ENCODE measurements around the gene AMOTL2.
A peak's percentile ranks its signal among the peaks of the same experiment; 100 is the strongest.

The AMOTL2 gene

DNA sequence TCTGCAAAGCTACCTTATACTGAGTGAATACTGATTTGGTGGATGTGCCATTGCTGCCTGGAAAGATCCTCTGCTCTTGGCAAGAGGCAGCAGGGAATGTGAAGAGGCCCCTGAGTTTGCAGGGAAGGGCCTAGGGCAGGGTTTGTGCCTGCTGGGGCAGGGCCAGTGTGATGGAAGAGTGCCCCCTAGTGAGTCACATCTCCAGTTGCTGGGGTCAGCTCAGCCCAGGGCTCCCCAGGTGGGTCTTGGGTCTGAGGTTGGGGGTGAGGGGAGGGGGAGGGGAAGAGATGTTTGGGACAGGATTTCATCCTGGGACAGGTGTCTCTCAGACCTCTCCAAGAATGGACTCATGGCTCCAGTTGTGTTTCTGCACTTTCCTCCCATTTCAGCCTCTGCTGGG is 4.1 kb upstream of the AMOTL2 start:
- DNase-seq, result peak; percentile 43

DNA sequence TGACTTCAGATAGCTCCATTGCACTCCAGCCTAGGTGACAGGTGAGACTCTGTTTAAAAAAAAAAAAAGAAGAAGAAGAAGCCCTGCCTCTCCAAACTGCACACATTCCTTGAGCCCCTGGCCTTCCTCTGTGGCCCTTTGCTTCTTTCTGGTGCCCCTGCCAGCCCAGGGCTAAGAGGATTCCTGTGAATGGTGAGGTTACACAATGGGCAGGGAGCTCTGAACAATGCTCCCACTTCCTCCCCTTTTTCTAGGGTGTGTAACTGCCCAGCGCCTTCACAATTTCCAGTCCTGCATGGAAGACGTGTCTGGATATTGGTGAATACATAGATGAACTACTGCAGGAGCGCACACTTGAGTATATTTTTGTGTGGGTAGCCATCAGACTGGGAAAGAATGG is 3.6 kb upstream of the AMOTL2 start:
- no peak for DNase-seq

DNA sequence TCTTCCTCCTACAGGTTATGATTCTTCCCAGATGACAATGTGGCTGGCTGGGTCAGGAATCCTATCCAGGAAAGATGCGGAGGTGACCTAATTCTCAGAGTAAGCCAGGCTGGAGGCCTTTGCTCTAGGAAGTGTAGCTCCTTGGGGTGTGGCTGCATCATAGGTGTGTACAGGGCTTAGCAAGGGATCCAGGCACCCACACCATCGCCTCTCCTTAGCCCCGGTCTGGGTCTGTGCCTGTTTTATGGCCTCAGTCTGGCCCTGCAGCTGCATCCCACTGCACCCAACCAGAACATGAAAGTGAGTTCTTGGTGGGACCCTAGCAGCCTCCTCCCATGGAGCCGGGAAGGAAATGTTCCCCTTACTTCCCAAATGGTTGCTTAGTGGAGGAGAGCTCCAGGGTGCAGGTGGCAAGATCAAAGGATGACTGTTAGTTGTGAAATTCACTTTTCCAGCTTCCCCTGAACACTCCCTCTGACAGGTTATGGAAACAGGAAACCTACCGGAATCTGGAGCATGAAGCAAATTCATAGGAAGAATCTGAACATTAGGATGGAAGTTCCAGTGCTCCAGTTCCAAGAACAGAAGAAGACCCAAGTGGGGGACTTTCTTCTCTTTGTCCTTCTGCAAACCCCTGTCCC is 2.7 kb upstream of the AMOTL2 start:
- DNase-seq, result no peak

DNA sequence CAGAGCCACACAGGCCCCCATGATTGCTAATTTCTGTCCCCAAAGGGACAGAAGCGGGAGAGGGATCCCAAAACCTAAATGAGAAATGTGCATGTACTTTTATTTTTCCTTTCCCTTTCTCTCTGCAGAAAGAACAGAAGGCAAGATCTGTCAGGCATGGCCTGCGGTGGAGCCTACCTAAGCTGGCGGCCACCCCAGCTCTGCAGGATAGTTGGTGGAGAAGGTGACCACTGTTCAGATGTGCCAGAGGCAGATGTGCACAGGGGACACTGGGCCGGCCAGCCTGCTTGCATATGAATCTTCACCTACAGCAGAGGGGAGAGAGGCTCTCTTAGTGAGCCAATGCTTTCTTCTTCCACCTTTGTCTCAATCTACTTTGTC is 2.1 kb upstream of the AMOTL2 start:
- DNase-seq, result no peak

DNA sequence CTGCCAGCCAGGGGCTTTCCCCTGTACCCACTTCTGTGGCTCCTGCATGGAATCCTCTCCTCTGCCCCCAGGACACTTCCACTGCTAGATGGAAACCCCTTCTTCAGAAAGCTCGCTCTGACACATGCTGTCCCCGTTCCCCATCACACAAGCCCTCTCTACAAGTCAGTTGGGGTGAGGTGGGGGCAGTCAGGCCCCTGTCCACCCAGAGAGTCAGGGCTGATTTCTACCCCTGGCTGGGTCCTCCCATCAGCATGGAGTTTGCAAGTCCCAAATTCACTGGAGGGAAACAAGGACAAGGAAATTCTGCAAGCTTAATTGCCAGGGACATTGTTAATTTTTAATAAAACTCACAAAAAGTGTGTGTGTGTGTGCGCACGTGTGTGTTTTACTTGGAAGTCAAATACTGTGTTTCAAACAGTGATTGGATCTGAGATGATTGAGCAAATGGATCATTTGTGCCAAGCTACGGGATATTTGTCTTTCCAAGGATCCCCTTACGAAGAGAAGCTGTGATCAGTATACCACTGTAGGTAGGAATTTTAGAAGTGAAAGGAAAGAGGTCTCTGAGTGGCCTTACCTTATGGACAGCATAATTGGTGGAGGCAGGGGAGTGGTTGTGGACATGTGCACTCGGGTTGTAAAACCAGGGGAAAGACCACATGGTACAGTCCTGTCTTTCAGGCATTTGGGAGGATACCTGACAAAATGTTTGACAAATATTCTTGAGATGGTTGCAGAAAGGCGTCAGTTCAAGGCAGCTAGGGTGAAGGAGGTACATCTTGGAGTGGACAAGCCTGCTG is 1.5 kb upstream of the AMOTL2 start:
- DNase-seq, result no peak

DNA sequence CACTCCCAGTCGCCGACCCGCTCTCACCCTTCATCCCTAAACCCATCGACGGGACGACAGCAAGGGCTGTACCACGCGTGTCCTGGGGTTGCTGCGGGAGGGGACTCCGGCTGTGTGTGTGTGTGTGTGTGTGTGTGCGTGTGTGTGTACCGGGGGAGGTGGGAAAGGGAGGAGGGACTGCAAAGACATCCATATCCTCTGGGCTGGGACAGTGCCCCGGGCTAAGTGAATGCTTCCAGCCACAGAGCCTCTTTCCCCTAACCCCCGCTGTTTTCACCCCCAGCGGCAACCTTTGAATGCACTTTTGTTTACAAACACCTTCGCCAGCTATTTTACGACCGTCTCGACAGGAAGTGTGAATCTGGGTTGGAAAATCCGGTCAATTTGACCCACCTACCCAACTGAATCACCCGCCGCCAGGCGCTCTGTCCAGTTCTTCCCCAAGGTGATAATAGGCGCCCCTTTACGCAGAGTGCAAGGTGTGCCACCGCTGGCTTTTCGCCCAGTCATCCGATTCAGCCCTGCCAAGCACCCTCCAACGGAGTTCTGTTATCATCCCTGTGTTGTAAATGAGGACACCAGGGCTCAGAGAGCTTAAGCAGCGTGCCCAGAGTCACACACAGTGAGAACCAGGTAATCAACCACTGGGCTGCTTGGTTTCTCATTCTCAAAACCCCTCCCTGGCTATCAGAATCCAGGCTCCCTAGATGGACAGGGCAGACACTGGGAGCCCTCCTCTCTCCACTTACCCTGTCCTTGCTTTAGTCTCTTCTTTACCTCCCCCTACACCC is 739 bp upstream of the AMOTL2 start:
- DNase-seq, result no peak

DNA sequence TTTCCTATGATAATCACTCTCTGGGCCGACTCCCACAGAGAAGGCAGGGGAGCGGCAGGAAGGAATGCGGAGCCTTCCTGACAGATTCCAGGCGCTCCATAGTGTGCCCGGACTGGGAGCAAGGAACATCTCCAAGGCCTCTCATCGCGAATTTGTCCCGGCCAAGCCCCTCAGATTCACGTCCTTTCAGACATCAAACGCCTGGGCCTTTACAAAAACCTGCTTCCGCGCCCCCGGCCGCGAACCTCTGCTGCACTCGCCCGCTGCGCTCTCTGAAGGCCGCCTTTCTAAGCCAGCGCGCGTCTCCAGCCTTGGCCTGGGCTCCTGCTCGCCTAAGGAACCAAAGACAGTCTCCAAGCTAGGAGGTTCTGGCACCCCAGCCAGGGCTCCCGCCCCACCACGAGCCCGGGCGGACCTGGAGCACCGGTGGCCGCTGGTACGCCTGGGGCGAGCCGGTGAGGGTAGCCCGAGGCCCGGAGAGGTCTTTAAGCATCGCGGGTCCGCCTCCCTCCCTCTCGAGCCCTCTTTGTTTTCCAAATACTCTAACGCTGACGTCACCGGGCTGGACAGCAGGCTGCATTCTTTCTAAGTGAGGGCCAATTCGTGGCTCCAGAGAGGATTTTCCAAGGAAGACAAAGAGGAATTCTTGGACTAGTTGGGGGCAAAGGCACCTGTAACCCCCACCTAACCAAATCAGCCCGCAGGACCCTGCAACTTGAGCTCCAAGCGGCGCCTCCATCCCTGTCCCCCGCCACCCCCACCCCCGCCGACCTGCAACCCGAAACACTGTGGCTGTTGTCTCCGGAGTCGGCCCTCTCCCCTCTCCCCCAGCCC is 759 bp downstream of the AMOTL2 start:
- no peak for DNase-seq

DNA sequence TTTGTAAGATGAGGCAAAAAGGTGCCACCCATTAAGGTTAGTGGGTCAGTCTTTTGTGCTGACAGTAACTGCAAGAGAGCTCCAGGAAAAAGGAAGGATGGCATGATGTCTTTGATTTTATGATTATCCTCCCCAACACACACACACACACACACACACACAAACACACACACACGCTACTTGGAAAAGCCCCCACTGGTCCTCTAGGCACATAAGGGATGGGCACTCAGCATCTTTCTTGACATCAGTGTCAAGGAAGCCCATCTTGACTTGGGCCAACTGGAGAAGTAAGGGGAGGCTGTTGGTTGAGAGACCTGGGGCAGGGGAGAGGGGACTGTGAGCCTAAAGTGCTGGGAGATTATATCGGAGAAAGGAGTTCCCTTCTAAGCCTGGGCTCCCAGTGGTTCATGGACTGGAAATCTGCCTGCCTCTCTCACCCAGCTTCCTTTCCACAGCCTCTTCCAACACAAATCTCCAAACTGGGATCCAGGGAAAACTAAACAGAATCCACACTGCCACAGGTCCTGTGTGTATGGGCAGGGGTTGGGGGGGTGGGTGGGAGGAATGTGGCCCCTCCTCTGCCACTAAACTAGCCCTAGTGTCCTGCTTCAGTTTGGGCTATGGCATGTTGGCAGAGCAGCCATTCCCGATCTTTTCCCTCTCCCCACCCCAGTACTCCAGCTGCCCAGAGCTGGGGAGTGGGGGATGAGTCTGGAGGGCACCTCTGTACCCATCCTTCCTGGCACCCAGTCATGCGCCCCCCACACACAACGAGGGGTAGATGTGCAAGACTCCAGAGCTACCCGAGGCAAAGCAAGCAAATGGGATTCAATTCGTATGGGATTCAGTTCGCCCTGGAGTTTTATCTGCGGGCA is 1.6 kb downstream of the AMOTL2 start:
- DNase-seq, result no peak

DNA sequence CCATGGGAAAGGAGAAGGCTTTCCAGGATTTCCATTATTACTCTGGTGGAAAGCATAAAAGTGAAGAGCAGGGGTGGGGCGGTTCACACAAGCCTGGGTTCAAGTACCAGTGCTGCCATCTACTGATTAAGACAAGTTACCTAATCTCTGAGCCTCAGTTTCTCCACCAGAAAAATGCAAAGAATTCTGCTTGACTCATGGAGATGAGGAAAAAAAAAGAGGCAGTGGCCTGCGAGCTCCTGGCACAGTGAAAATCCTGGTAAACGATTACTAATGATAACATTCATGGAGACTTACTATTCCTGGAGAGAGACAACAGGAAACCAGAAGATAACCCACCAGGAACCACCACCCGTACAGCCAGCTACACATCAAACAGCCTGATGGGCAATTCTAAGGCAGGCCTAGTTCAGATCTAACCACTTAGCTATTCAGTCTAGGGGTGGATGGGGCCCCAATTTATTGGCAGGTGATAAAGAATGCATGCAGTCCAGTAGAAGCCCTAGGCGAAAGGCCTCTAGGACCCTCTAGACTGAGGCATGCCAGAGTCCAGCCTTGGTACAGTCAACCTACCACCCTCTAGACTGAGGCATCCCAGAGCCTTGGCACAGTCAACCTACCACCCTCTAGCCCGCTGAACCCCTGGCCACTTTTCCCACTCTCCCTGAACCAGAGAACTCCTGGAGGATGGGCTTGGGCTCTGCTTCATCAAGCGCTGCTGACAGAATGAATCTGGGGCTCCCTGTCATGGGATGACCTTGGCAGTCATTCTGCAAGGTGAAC is 2.5 kb downstream of the AMOTL2 start:
- no peak for DNase-seq

DNA sequence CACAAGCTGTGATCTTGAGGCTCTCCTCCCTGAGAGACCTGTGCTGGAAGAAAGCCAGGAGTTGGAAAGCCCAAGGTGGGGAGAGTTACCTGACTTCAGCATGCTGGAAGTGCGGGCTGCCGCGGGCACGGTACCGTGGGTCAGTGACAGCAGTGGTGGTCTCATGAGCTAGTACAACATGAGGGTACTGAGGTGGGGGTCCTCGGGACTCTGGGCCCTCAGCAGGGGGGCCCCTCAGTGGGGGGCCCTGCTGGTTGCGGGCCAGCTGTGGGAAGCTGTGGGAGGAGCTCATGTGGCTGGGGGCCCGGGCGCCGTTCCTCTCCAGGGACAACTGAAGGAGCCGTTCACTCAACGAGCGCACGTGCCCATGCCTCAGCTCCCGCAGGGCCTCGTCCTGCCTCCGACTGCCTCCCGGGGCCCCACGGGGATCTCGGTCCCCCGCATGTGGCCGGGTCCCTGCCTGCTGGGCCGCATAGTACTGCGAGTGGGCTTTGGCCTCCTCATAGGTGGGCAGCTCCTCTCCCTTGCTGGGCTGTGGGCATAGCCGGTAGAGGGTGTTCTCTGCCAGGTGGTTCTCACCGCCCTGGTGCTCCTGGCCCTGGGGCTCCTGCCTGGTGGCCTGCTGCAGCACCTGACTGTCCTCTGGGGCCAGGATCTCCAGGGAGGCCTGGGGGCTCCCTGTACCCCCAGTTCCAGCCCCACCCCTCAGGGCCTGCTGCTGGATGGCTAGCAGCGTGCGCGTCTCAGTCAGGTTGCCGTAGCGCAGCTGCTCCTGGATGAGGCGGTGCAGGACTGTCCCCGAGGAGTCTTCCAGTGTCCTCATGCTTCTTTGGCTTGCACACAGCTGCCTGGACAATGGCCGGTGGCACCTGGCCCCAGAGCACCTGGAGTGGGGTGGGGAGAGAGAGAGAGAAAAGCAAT is 3.4 kb downstream of the AMOTL2 start:
- DNase-seq, result no peak

DNA sequence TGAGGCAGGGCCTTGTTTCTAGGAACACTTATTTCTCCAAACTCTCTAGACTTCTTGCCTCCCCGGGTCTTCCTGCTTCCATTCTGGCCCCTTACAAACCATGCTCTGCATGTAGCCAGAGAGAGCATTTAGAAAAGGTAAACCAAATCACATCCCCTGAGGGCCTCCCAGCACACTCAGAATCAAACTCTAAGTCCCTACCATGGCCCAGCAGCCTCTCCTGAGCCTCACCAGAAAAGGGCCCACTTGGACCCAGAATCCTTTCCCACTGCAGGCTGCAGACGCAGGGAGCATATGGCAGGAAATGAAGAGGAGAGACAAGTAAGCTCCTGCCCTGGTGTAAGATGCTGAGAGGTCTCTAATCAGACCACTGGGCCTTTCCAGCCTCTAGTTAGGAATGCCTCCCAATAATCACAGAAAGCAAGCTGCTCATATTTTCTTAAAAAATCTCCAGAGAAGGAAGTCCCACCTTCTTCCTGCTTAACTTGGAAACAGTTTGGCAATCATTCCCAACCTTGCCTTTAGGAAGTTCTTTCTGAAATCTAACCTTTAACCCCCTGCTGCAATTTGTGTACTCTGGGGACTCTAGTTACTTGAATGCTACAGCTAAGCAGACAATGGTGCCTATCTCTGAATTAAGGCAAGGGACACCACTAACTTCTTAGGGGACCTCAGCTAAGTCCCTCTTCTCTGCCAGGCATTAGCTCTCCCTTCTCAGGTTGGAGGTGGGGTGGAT is 4.2 kb downstream of the AMOTL2 start:
- no peak for DNase-seq

DNA sequence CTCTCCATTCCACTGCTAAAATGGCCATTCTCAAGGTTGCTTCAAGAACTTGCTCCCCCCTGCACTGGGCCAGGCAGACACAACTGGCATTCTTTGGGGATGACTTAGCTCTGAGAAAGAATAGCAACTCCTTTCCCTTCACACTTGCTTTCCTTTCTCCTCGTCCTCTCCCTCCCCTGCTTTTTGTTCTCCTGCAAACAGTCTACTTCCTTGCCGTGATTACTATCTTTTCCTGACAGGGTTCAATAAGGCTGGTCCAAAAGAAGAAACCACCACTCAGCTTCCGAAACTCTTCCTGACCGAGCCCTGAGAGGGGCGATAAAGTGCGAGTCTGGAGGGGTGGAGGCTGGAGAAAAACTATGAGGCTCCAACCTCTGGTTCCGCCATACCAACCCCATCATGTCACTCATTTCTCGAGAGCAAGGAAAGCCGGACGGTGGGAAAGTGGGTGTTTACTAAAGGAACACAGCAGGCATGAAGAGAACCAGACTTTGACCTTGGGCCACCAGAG is 5.0 kb downstream of the AMOTL2 start:
- no peak for DNase-seq

DNA sequence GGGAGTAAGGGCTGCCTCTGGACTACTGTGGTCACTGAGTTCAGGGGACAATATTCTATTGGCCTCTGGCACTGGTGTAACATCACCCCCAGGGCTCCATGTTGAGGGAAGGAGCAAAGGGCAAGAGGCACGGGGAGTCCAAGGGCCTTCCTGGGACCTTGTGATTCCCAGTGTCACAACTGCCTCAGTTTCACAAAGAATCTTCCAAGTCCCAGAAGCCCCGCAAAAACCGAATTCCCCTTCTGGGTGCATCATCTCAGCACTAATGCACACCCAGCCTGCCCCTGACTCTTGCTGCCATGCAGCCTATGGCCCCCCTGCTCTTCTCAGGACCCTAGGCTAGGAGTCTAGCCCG is 5.5 kb downstream of the AMOTL2 start:
- DNase-seq, result no peak

DNA sequence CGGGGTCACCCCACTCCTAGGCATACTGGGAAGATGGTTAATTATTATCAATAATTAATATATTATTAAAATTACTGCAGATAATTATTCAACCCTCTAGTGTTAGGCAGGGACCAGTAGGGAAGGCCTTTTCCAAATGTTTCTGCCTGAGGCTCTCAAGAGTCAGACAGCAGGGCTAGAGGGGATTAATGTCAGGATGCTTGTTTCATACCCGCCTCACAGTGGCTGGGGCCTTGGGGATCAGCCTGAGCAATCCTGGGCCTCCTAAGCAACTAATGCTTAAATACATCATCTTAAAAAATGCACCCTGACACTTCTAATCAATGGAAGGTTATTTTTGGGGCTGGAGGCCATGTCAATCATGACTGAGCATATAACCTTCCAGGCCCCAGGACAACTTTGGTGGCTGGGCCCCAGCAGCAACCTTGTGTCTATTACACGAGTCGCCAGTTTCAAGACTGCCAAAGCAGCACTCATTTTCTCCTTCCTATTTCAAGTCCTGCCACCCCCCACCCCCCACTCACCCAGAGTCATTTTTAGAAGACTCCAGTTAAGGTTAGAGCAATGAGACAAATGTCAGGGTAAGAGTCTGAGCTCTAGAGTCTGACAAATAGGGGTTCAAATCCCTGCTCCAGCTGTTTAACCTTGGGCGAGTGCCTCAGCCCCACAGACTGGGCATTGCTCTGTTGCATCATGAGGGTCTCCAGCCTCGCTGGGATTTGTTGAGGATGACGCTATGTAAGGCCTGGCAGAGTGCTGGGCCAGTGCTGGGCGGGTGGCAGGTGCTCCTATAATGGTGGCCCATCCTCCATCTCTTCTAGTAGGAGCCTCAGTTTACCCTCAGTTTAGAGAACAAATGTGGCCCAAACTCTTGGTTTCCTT is 6.1 kb downstream of the AMOTL2 start:
- no peak for DNase-seq

DNA sequence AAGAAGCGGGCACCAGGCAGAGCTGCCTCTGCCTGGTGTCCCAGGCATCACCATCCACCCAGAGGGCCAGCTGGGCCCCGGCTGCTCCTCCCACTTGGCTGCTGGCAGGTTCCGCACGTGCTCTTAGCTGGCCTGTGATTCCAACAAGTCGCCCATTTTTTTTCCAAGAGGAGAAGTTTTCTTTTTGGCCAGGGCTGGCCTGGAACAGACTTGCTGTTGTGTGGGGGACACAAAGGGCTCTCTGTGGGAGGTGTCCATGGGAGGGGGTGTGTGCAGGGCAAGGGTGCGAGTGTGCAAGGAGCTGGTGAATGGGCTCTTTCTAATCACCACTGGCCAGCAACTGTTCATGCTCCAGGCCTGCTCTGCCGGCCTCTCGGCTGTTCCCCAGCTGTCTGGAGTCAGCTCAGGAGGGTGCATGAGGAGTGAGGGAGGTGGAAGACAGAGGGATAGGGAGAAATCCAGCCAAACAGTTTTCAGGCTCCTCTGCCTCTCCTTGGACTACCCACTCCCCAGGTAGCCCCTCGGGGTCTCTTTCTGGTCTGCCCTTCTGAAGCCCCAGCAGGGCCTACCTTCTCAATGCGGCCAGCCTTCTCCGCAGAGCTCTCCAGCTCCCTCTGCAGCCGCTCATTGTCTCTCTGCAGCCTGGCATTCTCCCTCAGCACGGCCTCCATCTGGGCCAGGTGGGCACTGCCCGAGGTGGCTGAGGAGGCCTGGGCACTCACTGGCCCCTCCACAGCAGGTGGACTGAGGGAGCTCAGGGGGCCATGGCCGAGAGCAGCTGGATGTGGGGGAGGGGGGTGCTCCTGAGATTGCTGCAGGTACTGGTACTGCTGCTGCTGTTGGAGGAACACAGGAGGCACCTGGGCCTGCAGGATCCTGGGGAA is 7.1 kb downstream of the AMOTL2 start:
- no peak for DNase-seq

DNA sequence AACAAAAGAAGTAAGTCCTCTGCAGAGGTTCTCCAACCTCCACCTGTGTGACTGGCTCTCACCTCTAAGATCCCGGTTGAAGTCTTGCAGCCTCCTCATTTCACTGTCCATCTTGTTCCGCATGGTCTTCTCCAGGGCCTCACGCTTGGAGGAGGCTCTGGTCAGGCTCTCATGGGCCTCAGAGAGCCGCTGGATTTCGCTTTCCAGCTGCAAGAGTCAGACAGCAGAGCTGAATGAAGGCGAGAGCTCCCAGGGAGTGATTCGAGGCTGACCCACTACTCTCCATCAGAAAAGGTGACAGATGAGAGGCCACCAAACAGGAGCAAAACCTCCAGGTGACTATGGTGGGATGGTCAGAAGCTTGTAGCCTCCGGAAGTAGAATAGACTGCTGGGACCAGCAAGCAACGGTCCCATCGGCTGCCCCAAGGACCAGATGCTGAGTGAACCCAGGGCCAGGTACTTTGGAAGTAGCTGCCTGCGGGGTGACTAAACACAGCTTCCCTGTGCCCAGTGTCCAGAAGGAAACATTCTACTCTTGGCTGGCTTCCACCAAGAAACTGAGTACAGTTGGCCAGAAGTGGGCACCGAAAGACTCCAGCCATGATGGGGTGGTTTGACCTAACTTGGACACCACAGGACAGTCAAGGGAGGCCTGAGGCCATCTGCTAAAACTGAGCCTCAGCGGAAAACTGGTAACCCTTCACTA is 7.9 kb downstream of the AMOTL2 start:
- no peak for DNase-seq

DNA sequence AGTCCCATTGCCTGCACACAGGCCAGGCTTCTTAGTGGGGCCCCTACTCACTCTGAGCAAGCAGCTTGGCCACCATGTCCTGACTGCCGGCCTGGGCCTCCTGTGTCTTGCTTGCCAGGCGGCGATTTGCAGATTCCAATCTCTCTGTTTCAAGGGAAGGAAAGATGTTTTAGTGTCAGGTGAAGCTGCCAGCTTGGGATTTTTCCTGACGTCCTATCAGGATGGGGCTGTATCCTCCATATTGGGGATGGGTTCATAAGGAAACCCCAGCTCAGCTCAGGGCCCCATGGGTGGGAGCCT is 8.5 kb downstream of the AMOTL2 start:
- DNase-seq, result no peak

Measured in CD4-positive, alpha-beta T cell treated with Interleukin-10 for 1 hour (primary cell).